HG03342 (cell line): Measurements from ENCODE around the gene CLASP1.

ENCODE experiments used
- ATAC-seq: cut with Tn5 transposase; IDR thresholded peaks from one replicate; pipeline ENCODE4 v1.9.1; 2021; ENCODE audit warnings: mild to moderate bottlenecking, moderate library complexity; ENCODE audit not compliant: unreplicated experiment

Gene CLASP1

GRCh38 chr2:121552477-121553180 lies 96.6 kb downstream of the CLASP1 start:
- peak; percentile 62 for ATAC-seq

- ATAC-seq = no peak
Observed at GRCh38 chr2:121550669-121551068, 98.6 kb downstream of the CLASP1 start.

GRCh38 chr2:121547646-121548045 lies 101.6 kb downstream of the CLASP1 start:
- no peak for ATAC-seq

GRCh38 chr2:121545913-121546312 lies 103.3 kb downstream of the CLASP1 start:
- no peak for ATAC-seq

GRCh38 chr2:121545257-121545656 lies 104.0 kb downstream of the CLASP1 start:
- ATAC-seq = no peak

- no peak for ATAC-seq
Observed at GRCh38 chr2:121541495-121541894, 107.8 kb downstream of the CLASP1 start.

- ATAC-seq = no peak
Observed at GRCh38 chr2:121539750-121540469, 109.4 kb downstream of the CLASP1 start.

- no peak for ATAC-seq
Observed at GRCh38 chr2:121536850-121537557, 112.3 kb downstream of the CLASP1 start.

GRCh38 chr2:121536347-121536746 lies 112.9 kb downstream of the CLASP1 start:
- no peak for ATAC-seq

- ATAC-seq = no peak
Observed at GRCh38 chr2:121534007-121534406, 115.3 kb downstream of the CLASP1 start.

- no peak for ATAC-seq
Observed at GRCh38 chr2:121532894-121533293, 116.4 kb downstream of the CLASP1 start.

- ATAC-seq = no peak
Observed at GRCh38 chr2:121532347-121532766, 116.9 kb downstream of the CLASP1 start.

GRCh38 chr2:121530212-121530705 lies 119.0 kb downstream of the CLASP1 start:
- ATAC-seq = peak; percentile 59

- ATAC-seq = peak; percentile 2
Observed at GRCh38 chr2:121529439-121530211, 119.6 kb downstream of the CLASP1 start.

GRCh38 chr2:121527009-121527682 lies 122.1 kb downstream of the CLASP1 start:
- no peak for ATAC-seq

GRCh38 chr2:121524685-121525425 lies 124.4 kb downstream of the CLASP1 start:
- no peak for ATAC-seq

GRCh38 chr2:121521359-121521758 lies 127.9 kb downstream of the CLASP1 start:
- ATAC-seq = no peak

- no peak for ATAC-seq
Observed at GRCh38 chr2:121520641-121520994, 128.6 kb downstream of the CLASP1 start.

GRCh38 chr2:121519732-121520640 lies 129.3 kb downstream of the CLASP1 start:
- ATAC-seq = no peak
